ENCODE measurements around the gene BANF2.

The BANF2 gene

DNA sequence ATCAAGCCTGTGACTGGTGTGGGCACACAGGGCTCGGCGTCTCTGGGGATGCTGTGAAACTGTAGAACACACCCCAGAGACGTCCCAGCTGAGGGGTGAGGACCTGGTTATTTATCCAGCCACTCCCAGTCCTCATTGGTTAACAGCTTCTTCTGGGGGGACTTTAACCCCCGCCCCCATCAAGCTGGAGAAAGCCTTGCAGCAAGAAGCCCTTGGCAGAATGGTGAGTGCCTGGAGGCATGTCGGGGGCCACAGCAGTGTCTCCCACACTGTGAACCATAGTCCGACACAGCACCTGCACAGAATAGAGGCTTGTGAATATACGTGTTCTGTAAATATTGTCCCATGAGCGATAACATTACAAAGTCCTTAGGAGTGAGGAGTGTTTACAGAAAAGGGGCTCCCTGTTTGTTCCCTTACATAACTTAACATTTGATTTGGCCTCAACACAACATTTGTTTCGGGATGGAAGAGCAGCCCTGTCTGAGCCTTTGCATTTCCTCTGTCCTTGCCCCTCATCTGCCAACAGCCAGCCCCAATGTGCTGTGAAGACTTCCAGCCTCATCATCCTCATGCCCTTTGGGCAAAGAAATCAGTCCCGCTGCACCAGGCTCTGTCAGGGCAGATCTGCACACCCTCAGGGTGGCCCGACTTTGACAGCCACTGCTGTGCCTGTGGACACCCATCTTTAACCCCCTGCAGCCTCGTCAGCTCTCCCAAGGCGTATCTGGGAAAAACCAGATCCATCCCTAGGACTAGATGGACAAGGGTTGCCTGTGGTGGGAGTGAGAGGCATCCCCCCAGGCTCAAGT is 15.5 kb upstream of the BANF2 start:
- no peak for DNase-seq (ENCODE audit: low read depth)
- H3K4me3 ChIP-seq (ENCODE audit: low read depth, low read length) = no peak overlapping the region
- TF ChIP-seq POLR2A (IDR thresholded peaks at IDR 0.05; ENCODE audit: extremely low read depth, insufficient read length) (no peak), MYC (IDR thresholded peaks at IDR 0.05; ENCODE audit: low read depth, low read length) (no peak), MAX (IDR thresholded peaks at IDR 0.05; ENCODE audit: low read depth, low read length) (no peak)
- TF ChIP-seq, protein P1, sequence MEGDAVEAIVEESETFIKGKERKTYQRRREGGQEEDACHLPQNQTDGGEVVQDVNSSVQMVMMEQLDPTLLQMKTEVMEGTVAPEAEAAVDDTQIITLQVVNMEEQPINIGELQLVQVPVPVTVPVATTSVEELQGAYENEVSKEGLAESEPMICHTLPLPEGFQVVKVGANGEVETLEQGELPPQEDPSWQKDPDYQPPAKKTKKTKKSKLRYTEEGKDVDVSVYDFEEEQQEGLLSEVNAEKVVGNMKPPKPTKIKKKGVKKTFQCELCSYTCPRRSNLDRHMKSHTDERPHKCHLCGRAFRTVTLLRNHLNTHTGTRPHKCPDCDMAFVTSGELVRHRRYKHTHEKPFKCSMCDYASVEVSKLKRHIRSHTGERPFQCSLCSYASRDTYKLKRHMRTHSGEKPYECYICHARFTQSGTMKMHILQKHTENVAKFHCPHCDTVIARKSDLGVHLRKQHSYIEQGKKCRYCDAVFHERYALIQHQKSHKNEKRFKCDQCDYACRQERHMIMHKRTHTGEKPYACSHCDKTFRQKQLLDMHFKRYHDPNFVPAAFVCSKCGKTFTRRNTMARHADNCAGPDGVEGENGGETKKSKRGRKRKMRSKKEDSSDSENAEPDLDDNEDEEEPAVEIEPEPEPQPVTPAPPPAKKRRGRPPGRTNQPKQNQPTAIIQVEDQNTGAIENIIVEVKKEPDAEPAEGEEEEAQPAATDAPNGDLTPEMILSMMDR (IDR thresholded peaks at IDR 0.05; ENCODE audit: low read depth, low read length) = no peak

DNA sequence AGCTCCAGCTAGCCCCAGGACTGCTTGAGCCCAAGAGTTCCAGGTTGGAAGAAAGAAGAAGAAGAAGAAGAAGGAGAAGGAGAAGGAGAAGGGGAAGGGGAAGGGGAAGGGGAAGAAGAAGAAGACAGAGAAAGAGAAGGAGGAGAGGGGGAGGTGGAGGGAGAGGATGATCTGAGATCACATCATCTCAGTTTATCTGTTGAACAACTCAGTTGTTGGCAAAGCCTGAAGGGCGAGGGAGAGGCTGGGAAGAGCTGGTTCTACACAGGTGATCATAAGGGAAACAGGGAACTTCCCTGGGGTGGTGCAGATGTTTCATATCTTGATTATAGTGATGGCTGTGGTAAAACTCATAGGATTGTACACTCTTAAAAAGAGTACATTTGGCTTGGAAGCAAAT is 14.6 kb upstream of the BANF2 start:
- no peak for TF ChIP-seq POLR2A (IDR thresholded peaks at IDR 0.05; ENCODE audit: extremely low read depth, insufficient read length)
- TF ChIP-seq MYC (IDR thresholded peaks at IDR 0.05; ENCODE audit: low read depth, low read length) = no peak
- no peak overlapping the region for H3K4me3 ChIP-seq (ENCODE audit: low read depth, low read length)
- no peak for DNase-seq (ENCODE audit: low read depth)

GRCh38 chr20:17687800-17688199 is 12.0 kb upstream of the BANF2 start:
- TF ChIP-seq MAX (IDR thresholded peaks at IDR 0.05; ENCODE audit: low read depth, low read length) (no peak), MYC (IDR thresholded peaks at IDR 0.05; ENCODE audit: low read depth, low read length) (no peak), POLR2A (IDR thresholded peaks at IDR 0.05; ENCODE audit: extremely low read depth, insufficient read length) (no peak)
- TF ChIP-seq, protein P1 (IDR thresholded peaks at IDR 0.05; ENCODE audit: low read depth, low read length) = no peak
- no peak for DNase-seq (ENCODE audit: low read depth)
- no peak overlapping the region for H3K4me3 ChIP-seq (ENCODE audit: low read depth, low read length)

GRCh38 chr20:17688965-17689364 is 10.8 kb upstream of the BANF2 start:
- no peak overlapping the region for H3K4me3 ChIP-seq (ENCODE audit: low read depth, low read length)
- DNase-seq (ENCODE audit: low read depth) = no peak
- TF ChIP-seq POLR2A (IDR thresholded peaks at IDR 0.05; ENCODE audit: extremely low read depth, insufficient read length) = no peak
- no peak for TF ChIP-seq MAX (IDR thresholded peaks at IDR 0.05; ENCODE audit: low read depth, low read length)
- TF ChIP-seq, protein P1 (IDR thresholded peaks at IDR 0.05; ENCODE audit: low read depth, low read length) = no peak
- TF ChIP-seq MYC (IDR thresholded peaks at IDR 0.05; ENCODE audit: low read depth, low read length) = no peak

- DNase-seq (ENCODE audit: low read depth) = no peak
Measured at GRCh38 chr20:17690144-17690543, 9.6 kb upstream of the BANF2 start.

DNA sequence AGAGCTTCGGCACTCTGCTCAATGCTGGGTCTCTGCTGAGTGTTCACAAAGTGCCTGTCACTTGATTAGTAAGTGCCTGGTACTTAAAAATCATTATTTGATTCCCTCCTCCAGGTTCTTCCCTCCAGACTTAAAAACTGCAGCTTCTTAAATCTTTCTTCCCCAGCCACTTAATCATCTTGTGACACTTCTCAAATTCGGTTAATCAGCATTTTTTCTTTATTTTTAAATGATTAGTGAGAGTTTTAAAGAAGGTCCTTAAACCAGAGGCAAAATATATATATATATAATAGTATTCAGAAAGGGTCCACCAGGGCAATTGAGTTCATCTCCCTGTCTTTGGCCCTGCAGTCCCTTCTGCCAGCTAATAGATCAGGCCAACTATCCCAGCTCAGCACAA is 8.0 kb upstream of the BANF2 start:
- no peak for DNase-seq (ENCODE audit: low read depth)
- H3K4me3 ChIP-seq (ENCODE audit: low read depth, low read length) = no peak overlapping the region
- TF ChIP-seq MAX (IDR thresholded peaks at IDR 0.05; ENCODE audit: low read depth, low read length) (no peak), POLR2A (IDR thresholded peaks at IDR 0.05; ENCODE audit: extremely low read depth, insufficient read length) (no peak), MYC (IDR thresholded peaks at IDR 0.05; ENCODE audit: low read depth, low read length) (no peak)
- TF ChIP-seq, protein P1 (IDR thresholded peaks at IDR 0.05; ENCODE audit: low read depth, low read length) = no peak

More at GRCh38 chr20:17690144-17690543, 9.6 kb upstream of the BANF2 start:
- TF ChIP-seq, protein P1 (IDR thresholded peaks at IDR 0.05; ENCODE audit: low read depth, low read length) = no peak
- no peak for TF ChIP-seq POLR2A (IDR thresholded peaks at IDR 0.05; ENCODE audit: extremely low read depth, insufficient read length)
- no peak for TF ChIP-seq MYC (IDR thresholded peaks at IDR 0.05; ENCODE audit: low read depth, low read length)
- TF ChIP-seq MAX (IDR thresholded peaks at IDR 0.05; ENCODE audit: low read depth, low read length) = no peak
- no peak overlapping the region for H3K4me3 ChIP-seq (ENCODE audit: low read depth, low read length)
